WTC11 (cell line): ENCODE results near the gene CCDC121.

Experiments
- CTCF ChIP-seq: fragments of 200-600 bp; IDR thresholded peaks from 2 replicates; pipeline ENCODE4 v1.8.0; 2022; ENCODE audit warnings: antibody characterized with exemption
- ELF4 ChIP-seq: sonication (generic); formaldehyde crosslinking; IDR thresholded peaks from 2 replicates; pipeline ENCODE4 v1.8.1; 2022; ENCODE audit warnings: low read depth, mild to moderate bottlenecking, moderate library complexity, missing genetic modification reagents
- IRF1 ChIP-seq: sonication (generic); formaldehyde crosslinking; IDR thresholded peaks from 2 replicates; pipeline ENCODE4 v1.8.0; 2023; ENCODE audit warnings: missing genetic modification reagents
- SP1 ChIP-seq: sonication (generic); formaldehyde crosslinking; conservative IDR thresholded peaks from 2 replicates; pipeline ENCODE4 v1.8.1; 2022; ENCODE audit warnings: missing genetic modification reagents
- USF2 ChIP-seq: sonication (generic); formaldehyde crosslinking; IDR thresholded peaks from 2 replicates; pipeline ENCODE4 v1.8.1; 2023; ENCODE audit warnings: mild to moderate bottlenecking, missing genetic modification reagents, moderate library complexity

GRCh38 chr2:27640722-27641245, 12.0 kb upstream of the CCDC121 start:
- TF ChIP-seq SP1 (CRISPR knock-in tag) (no peak), USF2 (no peak), IRF1 (CRISPR knock-in tag) (no peak), CTCF (no peak), ELF4 (CRISPR knock-in tag) (no peak)
